GM18868 (cell line): ENCODE results near the gene NAV1.
"Not testable (repeated sequence)": the region's sequence is repeated elsewhere in the genome, so short reads cannot be mapped to it uniquely, and the experiment has no call there.

Source experiments
- ATAC-seq: cut with Tn5 transposase; IDR thresholded peaks from one replicate; pipeline ENCODE4 v1.9.1; 2021; ENCODE audit warnings: mild to moderate bottlenecking, moderate library complexity; ENCODE audit not compliant: unreplicated experiment

NAV1 gene, protein sequence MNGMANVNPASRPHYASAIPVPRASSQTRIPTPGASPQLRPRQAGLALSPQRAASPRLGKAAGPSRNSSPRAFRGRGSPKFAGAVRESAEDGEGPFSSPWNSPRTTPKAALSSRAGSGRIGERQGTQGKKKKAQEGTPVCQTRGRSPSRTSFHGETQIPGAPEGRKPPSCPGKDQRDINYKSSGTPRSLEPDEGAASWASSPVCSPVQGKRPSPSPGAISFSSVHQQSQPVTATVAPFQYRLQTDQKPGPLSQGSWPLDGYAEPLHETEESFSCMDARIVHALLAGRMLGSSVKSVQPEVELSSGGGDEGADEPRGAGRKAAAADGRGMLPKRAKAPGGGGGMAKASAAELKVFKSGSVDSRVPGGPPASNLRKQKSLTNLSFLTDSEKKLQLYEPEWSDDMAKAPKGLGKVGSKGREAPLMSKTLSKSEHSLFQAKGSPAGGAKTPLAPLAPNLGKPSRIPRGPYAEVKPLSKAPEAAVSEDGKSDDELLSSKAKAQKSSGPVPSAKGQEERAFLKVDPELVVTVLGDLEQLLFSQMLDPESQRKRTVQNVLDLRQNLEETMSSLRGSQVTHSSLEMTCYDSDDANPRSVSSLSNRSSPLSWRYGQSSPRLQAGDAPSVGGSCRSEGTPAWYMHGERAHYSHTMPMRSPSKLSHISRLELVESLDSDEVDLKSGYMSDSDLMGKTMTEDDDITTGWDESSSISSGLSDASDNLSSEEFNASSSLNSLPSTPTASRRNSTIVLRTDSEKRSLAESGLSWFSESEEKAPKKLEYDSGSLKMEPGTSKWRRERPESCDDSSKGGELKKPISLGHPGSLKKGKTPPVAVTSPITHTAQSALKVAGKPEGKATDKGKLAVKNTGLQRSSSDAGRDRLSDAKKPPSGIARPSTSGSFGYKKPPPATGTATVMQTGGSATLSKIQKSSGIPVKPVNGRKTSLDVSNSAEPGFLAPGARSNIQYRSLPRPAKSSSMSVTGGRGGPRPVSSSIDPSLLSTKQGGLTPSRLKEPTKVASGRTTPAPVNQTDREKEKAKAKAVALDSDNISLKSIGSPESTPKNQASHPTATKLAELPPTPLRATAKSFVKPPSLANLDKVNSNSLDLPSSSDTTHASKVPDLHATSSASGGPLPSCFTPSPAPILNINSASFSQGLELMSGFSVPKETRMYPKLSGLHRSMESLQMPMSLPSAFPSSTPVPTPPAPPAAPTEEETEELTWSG (N-terminal part only)

GRCh38 chr1:201538612-201539551 is at the start of gene NAV1:
NAV1 (plus strand) TSS chr1:201539127; CDS start chr1:201622885, 83,758 bp downstream.
- no peak for ATAC-seq

GRCh38 chr1:201489643-201490261 is 49.2 kb upstream of the NAV1 start:
- ATAC-seq: no peak

GRCh38 chr1:201490708-201491131 is 48.2 kb upstream of the NAV1 start:
- ATAC-seq: no peak

DNA sequence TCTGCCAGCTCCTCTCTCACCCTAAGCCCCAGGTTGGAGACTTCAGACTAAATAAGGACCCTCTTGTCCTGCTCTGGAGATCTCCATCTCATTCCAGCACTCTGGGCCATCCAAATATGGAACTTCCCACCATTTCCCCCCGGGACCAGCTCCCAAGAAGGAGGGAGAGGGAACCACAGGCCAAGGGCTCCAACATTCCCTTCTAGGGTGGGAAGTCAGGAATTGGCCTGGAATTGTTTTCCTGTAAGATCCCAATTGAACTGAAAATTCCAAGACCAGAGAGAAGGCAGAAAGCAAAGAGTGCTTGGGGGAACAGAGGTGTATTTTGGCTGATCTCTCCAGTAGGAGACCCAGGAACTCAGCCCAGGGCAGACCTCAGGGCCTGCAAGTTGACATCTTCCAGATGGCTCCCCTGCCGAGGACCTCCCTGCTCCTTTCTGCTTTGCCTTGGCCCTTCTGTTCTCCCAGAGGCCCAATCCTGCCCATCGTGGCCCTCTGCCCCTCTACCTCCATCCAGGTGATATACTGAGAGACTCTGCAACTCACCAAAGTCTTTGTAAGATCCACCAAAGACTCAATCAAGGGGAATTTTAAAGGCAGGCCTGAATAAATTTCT is 46.9 kb upstream of the NAV1 start:
- ATAC-seq: no peak

DNA sequence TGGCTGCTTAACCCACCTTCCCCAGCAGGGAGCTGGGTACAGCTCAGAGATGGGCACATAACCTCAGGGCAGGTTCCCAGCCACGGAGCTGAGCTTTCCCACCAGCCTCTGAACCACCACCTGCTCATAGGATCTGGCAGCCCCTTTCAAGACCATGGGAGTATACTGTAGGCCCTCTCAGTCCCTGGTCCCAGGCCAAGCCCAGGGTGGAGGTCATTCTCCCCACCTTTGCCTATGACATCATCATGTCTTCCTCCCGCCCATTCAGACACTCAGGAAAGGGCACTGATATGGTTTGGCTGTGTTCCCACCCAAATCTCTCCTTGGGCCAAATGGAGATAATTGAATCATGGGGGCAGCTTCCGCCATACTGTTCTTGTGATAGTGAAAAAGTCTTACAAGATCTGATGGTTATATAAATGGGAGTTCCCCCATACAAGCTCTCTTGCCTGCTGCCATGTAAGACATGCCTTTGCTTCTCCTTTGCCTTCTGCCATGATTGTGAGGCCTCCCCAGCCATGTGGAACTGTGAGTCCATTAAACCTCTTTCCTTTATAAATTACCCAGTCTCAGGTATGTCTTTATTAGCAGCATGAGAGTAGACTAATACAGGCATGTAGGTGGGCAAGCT is 45.8 kb upstream of the NAV1 start:
- not testable (repeated sequence) for ATAC-seq

GRCh38 chr1:201493757-201494617 is 44.9 kb upstream of the NAV1 start:
- no peak for ATAC-seq

GRCh38 chr1:201495551-201496295 is 43.2 kb upstream of the NAV1 start:
- no peak for ATAC-seq

GRCh38 chr1:201496296-201496690 is 42.6 kb upstream of the NAV1 start:
- no peak for ATAC-seq

- ATAC-seq: no peak
Observed at GRCh38 chr1:201497935-201498509, 40.9 kb upstream of the NAV1 start.

- ATAC-seq: no peak
Observed at GRCh38 chr1:201498621-201499020, 40.3 kb upstream of the NAV1 start.

GRCh38 chr1:201499191-201499590 is 39.7 kb upstream of the NAV1 start:
- ATAC-seq: no peak

DNA sequence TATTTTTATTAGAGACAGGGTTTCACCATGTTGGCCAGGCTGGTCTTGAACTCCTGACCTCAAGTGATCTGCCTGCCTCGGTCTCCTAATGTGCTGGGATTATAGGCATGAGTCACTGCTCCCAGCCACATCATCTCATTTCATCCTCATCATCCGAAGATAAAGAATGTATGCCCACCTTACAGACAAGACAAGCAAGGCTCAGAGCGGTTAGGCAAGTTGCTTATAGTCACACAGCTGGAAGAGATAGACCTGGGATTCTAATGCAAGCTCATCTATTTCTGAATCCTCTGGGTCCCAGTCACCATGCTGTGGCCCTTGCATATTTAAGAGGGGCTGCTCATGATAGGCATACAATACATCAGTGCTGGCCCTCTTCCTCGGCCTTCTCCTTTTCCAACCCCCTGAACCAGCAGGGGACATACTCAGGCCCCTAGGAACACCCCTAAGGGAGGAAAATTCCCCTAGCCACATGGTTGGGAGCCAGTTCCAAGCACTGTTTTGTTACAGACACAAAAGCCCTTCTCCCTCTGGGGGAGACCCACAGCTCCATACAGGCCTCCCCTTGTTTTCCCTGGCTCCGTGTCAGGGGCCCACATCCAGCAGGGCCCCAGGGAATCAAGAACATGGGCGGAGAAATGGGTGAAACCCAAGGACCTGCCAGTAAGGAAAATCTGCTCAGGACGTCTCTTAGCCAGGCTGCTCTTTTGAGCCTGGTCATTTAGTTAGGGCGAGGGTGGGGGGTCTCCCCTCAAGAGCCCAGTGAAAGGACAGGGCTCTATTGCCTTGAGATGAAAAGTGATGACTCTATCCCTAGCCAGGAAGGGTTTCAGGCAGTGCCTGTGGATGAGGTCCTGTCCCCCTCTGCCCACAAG is 38.9 kb upstream of the NAV1 start:
- ATAC-seq: no peak

DNA sequence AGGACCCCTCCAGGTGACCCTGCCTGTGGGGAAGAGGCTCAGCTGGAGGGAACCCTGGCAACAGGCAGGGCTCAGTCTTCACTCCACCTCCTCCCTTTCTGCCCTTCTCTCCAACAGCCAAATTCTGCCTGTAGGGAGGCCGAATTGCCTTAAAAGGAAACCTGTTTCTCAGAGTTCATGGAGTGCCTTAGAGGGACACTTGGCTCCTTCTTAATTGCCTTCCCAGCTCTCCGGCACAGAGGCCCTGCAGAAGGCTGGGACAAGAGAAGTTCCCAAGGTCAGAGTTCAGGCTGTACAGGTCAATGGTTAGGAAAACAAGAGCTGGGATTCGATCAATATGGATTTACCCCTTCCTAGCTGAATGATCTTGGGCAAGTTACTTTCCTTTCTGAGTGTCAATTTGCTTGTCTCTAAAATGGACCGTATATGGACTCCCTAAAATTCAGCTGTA is 38.2 kb upstream of the NAV1 start:
- no peak for ATAC-seq

DNA sequence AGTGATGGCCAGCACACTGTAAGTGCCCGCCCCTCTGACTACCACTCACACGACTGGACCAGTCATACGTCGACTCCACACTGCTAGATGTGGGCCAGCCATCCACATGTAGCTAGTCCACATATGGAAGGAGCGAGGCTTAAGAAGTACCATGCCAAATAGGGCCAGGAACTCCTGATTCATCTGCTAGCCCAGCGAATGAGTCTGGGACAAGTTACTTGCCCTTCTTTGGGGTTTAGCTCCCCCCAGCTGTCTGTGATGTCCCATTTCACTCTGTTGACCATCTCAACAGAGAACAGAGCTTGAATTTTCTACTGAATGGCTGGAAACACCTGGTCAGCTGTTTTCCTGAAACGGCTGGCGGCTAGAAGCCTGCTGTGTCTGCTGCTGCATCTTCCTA is 37.8 kb upstream of the NAV1 start:
- ATAC-seq: no peak

DNA sequence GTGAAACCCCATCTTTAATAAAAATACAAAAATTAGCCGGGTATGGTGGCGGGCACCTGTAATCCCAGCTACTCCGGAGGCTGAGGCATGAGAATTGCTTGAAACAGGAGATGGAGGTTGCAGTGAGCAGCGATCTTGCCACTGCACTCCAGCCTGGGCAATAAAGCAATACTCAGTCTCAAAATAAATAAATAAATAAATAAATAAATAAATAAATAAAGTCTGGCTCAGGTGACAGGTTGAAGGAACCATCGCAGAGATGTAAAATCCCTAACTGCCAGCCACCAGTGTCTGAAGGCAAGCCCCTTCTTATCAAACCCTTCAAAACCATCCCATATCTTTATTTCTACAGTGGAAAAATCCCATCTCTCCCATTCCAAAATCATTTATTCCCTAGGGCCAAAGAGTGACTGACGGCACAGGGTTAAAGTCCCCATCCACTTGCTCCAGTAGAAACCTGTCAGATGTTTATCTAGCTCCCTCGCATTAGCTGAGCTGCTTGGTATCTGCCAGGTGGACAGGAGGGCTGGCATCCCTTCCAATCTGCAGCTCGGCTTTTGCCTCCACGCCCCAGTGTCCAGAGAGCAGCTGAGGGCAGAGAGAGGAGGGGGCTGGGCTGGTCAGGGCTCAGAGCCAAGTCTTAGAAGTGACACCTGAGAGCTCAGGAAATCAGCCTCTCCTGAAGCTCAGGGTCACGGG is 37.0 kb upstream of the NAV1 start:
- no peak for ATAC-seq
